Loucy (cell line): ENCODE measurements around the gene MS4A15.

Experiments
- H2AFZ ChIP-seq: fragments of 200-600 bp; sonication (generic); 2 replicates; pipeline ENCODE4 v1.6.0; 2016; ENCODE audit warnings: antibody characterized with exemption, mild to moderate bottlenecking, low read length, moderate library complexity
- H3F3A ChIP-seq: fragments of 200-600 bp; 2 replicates; pipeline ENCODE4 v1.6.0; 2016; ENCODE audit warnings: antibody characterized with exemption, low read depth, mild to moderate bottlenecking
- H3K27me3 ChIP-seq: fragments of 200-600 bp; sonication (generic); 2 replicates; pipeline ENCODE4 v1.6.1; 2014; ENCODE audit warnings: low read length, mild to moderate bottlenecking; ENCODE audit not compliant: insufficient read depth, poor library complexity, severe bottlenecking
- H3K36me3 ChIP-seq: fragments of 200-600 bp; sonication (generic); 2 replicates; pipeline ENCODE4 v1.6.1; 2016; ENCODE audit warnings: low read length; ENCODE audit not compliant: insufficient read depth
- H3K4me1 ChIP-seq: fragments of 200-600 bp; sonication (generic); 2 replicates; pipeline ENCODE4 v1.5.1; 2014; ENCODE audit warnings: low read length, mild to moderate bottlenecking; ENCODE audit not compliant: insufficient read depth, poor library complexity, severe bottlenecking
- H3K4me2 ChIP-seq: fragments of 200-600 bp; sonication (generic); 2 replicates; pipeline ENCODE4 v1.6.0; 2014; ENCODE audit warnings: antibody characterized with exemption, low read length, low read depth, mild to moderate bottlenecking; ENCODE audit not compliant: poor library complexity, severe bottlenecking
- H3K4me3 ChIP-seq: fragments of 200-600 bp; sonication (generic); 2 replicates; pipeline ENCODE4 v1.5.1; 2014; ENCODE audit warnings: low read length, mild to moderate bottlenecking, mixed read lengths; ENCODE audit not compliant: poor library complexity, severe bottlenecking
- H3K79me2 ChIP-seq: fragments of 200-600 bp; sonication (generic); 2 replicates; pipeline ENCODE4 v1.6.1; 2014; ENCODE audit warnings: low read length; ENCODE audit not compliant: insufficient read depth
- H3K9ac ChIP-seq: fragments of 200-600 bp; sonication (generic); 2 replicates; pipeline ENCODE4 v1.6.0; 2014; ENCODE audit warnings: mild to moderate bottlenecking, low read depth, low read length, moderate library complexity; ENCODE audit not compliant: poor library complexity, severe bottlenecking
- H3K9me2 ChIP-seq: fragments of 200-600 bp; sonication (generic); replicated peaks from 2 replicates; pipeline ENCODE4 v1.6.1; 2016; ENCODE audit warnings: low read depth, low read length, mixed read lengths
- H3K9me3 ChIP-seq: fragments of 200-600 bp; sonication (generic); 2 replicates; pipeline ENCODE4 v1.6.1; 2014; ENCODE audit warnings: mild to moderate bottlenecking, antibody characterized with exemption, low read length, low read depth; ENCODE audit not compliant: insufficient read depth
- H4K20me1 ChIP-seq: fragments of 200-600 bp; sonication (generic); 2 replicates; pipeline ENCODE4 v1.6.0; 2014; ENCODE audit warnings: antibody characterized with exemption, low read length, mild to moderate bottlenecking; ENCODE audit not compliant: insufficient read depth, poor library complexity, severe bottlenecking
- EZH2phosphoT487 ChIP-seq: fragments of 200-600 bp; IDR thresholded peaks from 2 replicates; pipeline ENCODE4 v1.6.1; 2018; ENCODE audit warnings: antibody characterized with exemption, mild to moderate bottlenecking, moderate library complexity, borderline replicate concordance
- TF ChIP-seq, protein P1 (sequence below): fragments of 200-600 bp; sonication (generic); conservative IDR thresholded peaks from 2 replicates; pipeline ENCODE4 v1.5.1; 2014; ENCODE audit warnings: mild to moderate bottlenecking, antibody characterized with exemption, low read length

The MS4A15 gene

GRCh38 chr11:60791153-60791933 lies 34.7 kb downstream of the MS4A15 start:
- Histone ChIP-seq H3F3A (0 out of 2 replicates have a peak, but pooled peaks cover under 1% of the 10 kb centered on the region), H3K4me3 (no peak overlapping the region), H3K27me3 (no peaks in the 10 kb centered on the region), H3K79me2 (no peaks in the 10 kb centered on the region), H3K4me2 (no peak overlapping the region), H2AFZ (no peak overlapping the region), H3K9me3 (no peaks in the 10 kb centered on the region; the same call in 1 of the 2 replicates), H3K4me1 (peaks cover 21% of the 10 kb centered on the region), H3K9ac (no peak overlapping the region), H3K9me2 (no peaks in the 10 kb centered on the region), H4K20me1 (no peaks in the 10 kb centered on the region), H3K36me3 (no peaks in the 10 kb centered on the region)
- TF ChIP-seq, protein P1, sequence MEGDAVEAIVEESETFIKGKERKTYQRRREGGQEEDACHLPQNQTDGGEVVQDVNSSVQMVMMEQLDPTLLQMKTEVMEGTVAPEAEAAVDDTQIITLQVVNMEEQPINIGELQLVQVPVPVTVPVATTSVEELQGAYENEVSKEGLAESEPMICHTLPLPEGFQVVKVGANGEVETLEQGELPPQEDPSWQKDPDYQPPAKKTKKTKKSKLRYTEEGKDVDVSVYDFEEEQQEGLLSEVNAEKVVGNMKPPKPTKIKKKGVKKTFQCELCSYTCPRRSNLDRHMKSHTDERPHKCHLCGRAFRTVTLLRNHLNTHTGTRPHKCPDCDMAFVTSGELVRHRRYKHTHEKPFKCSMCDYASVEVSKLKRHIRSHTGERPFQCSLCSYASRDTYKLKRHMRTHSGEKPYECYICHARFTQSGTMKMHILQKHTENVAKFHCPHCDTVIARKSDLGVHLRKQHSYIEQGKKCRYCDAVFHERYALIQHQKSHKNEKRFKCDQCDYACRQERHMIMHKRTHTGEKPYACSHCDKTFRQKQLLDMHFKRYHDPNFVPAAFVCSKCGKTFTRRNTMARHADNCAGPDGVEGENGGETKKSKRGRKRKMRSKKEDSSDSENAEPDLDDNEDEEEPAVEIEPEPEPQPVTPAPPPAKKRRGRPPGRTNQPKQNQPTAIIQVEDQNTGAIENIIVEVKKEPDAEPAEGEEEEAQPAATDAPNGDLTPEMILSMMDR: no peak
- TF ChIP-seq EZH2phosphoT487: no peak

DNA sequence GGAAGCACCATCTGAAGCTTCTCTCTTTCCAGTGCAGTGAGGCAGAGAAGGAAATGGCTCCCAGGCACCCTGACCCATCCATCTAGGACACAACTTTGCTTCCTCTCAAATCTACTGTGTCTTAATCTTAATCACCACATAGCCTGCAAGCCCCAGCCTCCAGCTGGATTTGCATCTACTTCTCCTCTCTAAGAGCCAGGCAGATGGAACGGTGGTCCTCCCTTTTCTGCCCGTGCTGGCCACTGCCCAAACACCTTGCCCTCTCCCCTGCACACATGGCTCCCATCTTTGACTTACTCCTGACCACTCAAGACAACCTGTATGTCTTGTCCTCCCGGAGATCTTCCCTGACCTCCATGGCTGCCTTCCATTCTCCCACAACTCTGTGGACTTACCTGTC lies 35.9 kb downstream of the MS4A15 start:
- Histone ChIP-seq H3K79me2 (no peaks in the 10 kb centered on the region), H3K9me3 (no peaks in the 10 kb centered on the region; the same call in 1 of the 2 replicates), H3K4me2 (no peak overlapping the region), H3K4me3 (no peak overlapping the region), H3K4me1 (peaks cover 9% of the 10 kb centered on the region), H3F3A (no peaks in the 10 kb centered on the region), H3K9ac (no peak overlapping the region), H3K9me2 (no peaks in the 10 kb centered on the region), H4K20me1 (no peaks in the 10 kb centered on the region), H3K36me3 (no peaks in the 10 kb centered on the region), H3K27me3 (no peaks in the 10 kb centered on the region), H2AFZ (no peak overlapping the region)
- TF ChIP-seq, protein P1: no peak
- no peak for TF ChIP-seq EZH2phosphoT487

DNA sequence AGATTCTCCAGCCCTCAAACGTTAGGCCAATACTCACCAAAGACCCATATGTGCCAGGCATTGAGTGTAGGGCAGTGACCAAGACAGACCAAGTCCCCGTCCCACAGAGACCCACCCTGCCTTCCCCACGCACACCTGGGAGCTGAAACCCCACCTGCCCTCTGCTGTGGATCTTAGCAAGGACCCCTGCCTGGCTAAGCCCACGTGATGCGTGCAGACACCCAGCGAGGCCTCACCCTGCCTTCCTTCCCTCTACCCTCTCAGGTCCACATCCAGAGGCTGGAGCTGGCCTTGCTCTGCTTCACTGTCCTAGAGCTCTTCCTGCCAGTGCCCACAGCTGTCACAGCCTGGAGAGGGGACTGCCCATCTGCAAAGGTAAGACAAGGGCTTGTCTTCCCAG lies 38.6 kb downstream of the MS4A15 start:
- Histone ChIP-seq H3K4me2 (no peak overlapping the region), H3K27me3 (no peaks in the 10 kb centered on the region), H2AFZ (no peak overlapping the region), H3F3A (no peaks in the 10 kb centered on the region), H3K36me3 (no peaks in the 10 kb centered on the region), H3K4me1 (no peaks in the 10 kb centered on the region), H3K9me3 (no peaks in the 10 kb centered on the region; the same call in 1 of the 2 replicates), H3K9me2 (no peaks in the 10 kb centered on the region), H4K20me1 (no peaks in the 10 kb centered on the region), H3K79me2 (no peaks in the 10 kb centered on the region), H3K4me3 (no peak overlapping the region), H3K9ac (no peak overlapping the region)
- TF ChIP-seq, protein P1: no peak
- no peak for TF ChIP-seq EZH2phosphoT487
